Prostate gland (tissue), 2 donors: ENCODE results near the gene CNRIP1.

Experiments used
- CTCF ChIP-seq, 4 experiments: fragments of 200-600 bp in 2 of 4; fragments of 450-650 bp in 2 of 4; sonication (generic) in 2 of 4; IDR thresholded peaks; 1 replicate in 3 of 4; 2 replicates in 1 of 4; pipeline ENCODE4 v1.5.1; 2016 to 2019; ENCODE audit warnings: antibody characterized with exemption in 4 of 4, mild to moderate bottlenecking in 2 of 4, moderate library complexity in 2 of 4
- POLR2A ChIP-seq: fragments of 450-650 bp; IDR thresholded peaks from one replicate; pipeline ENCODE4 v1.6.1; 2016; ENCODE audit warnings: antibody characterized with exemption, mild to moderate bottlenecking
- POLR2AphosphoS5 ChIP-seq: sonication (generic); formaldehyde crosslinking; IDR thresholded peaks from one replicate; pipeline ENCODE4 v1.6.1; 2017; ENCODE audit warnings: antibody characterized with exemption

GRCh38 chr2:68279691-68280090 is 40.1 kb downstream of the CNRIP1 start:
- TF ChIP-seq CTCF (IDR thresholded peaks at IDR 0.05) (no peak), POLR2A (no peak), POLR2AphosphoS5 (peak; percentile 73)
